Mesothelial cell of epicardium (in vitro differentiated cells): Measurements from ENCODE around the gene DICER1. TPM values are rescaled to one million over a fixed set of nuclear protein-coding genes. Genes with fewer than 3 reads are reported as not detected.

Source experiments
- DNase-seq, 2 experiments: peaks; one replicate each; pipeline ENCODE4 v3.0.0; 2021; ENCODE audit warnings: low spot score in 2 of 2; ENCODE audit not compliant: unreplicated experiment in 2 of 2
- H3K27ac Mint-ChIP-seq: 2 replicates; pipeline ENCODE4 v1.8.0; 2021; ENCODE audit warnings: mixed read lengths
- H3K27me3 Mint-ChIP-seq: 2 replicates; pipeline ENCODE4 v1.8.0; 2021; ENCODE audit warnings: low read depth, mixed read lengths
- H3K36me3 Mint-ChIP-seq: 2 replicates; pipeline ENCODE4 v1.8.0; 2021; ENCODE audit warnings: mixed read lengths
- H3K4me1 Mint-ChIP-seq: 2 replicates; pipeline ENCODE4 v1.8.0; 2021; ENCODE audit warnings: mixed read lengths
- H3K4me3 Mint-ChIP-seq: 2 replicates; pipeline ENCODE4 v1.8.0; 2021; ENCODE audit warnings: mild to moderate bottlenecking, moderate library complexity, mixed read lengths
- H3K9me3 Mint-ChIP-seq: 2 replicates; pipeline ENCODE4 v1.8.0; 2021; ENCODE audit warnings: mixed read lengths
- CTCF ChIP-seq: fragments of 200-600 bp; sonication (generic); IDR thresholded peaks from one replicate; pipeline ENCODE4 v1.5.0; 2021; ENCODE audit warnings: antibody characterized with exemption; ENCODE audit not compliant: unreplicated experiment
- total RNA-seq: library from RNA; stranded (reverse); gene quantifications from 3 replicates; pipeline ENCODE4 v1.2.1, GENCODE V29; 2021

The DICER1 gene
- total RNA-seq, 1 donor from 2014 or later, result 148 TPM

- Mint-ChIP-seq H3K4me1 (peaks cover 21% of the 10 kb centered on the region), H3K9me3 (peaks cover 4% of the 10 kb centered on the region), H3K4me3 (no peak overlapping the region), H3K27ac (no peak overlapping the region), H3K36me3 (no peaks in the 10 kb centered on the region), H3K27me3 (no peaks in the 10 kb centered on the region)
- no peak for DNase-seq
- TF ChIP-seq CTCF, result no peak
Observed at GRCh38 chr14:95061317-95062093, 95.8 kb downstream of the DICER1 start.

- peaks cover 26% of the 10 kb centered on the region for H3K4me1 Mint-ChIP-seq
- no peak overlapping the region for H3K27ac Mint-ChIP-seq
Observed at GRCh38 chr14:95059126-95059525, 98.2 kb downstream of the DICER1 start.

GRCh38 chr14:95058491-95058890, 98.8 kb downstream of the DICER1 start:
- Mint-ChIP-seq H3K36me3 (no peaks in the 10 kb centered on the region), H3K9me3 (peaks cover 4% of the 10 kb centered on the region), H3K4me3 (no peak overlapping the region), H3K27ac (no peak overlapping the region), H3K4me1 (peaks cover 26% of the 10 kb centered on the region), H3K27me3 (no peaks in the 10 kb centered on the region)
- no peak for TF ChIP-seq CTCF
- no peak for DNase-seq

More at GRCh38 chr14:95059126-95059525, 98.2 kb downstream of the DICER1 start:
- DNase-seq, result no peak
- H3K4me3 Mint-ChIP-seq, result no peak overlapping the region
- no peak for TF ChIP-seq CTCF
- no peaks in the 10 kb centered on the region for H3K27me3 Mint-ChIP-seq
- no peaks in the 10 kb centered on the region for H3K36me3 Mint-ChIP-seq
- H3K9me3 Mint-ChIP-seq, result peaks cover 4% of the 10 kb centered on the region

- Mint-ChIP-seq H3K27me3 (no peaks in the 10 kb centered on the region), H3K4me3 (no peak overlapping the region), H3K36me3 (no peaks in the 10 kb centered on the region), H3K27ac (no peak overlapping the region), H3K9me3 (no peaks in the 10 kb centered on the region), H3K4me1 (peaks cover 22% of the 10 kb centered on the region)
- DNase-seq, result no peak
- TF ChIP-seq CTCF, result no peak
Observed at GRCh38 chr14:95057851-95058250, 99.5 kb downstream of the DICER1 start.

GRCh38 chr14:95057147-95057546, 100.2 kb downstream of the DICER1 start:
- TF ChIP-seq CTCF, result no peak
- Mint-ChIP-seq H3K27me3 (no peaks in the 10 kb centered on the region), H3K27ac (no peak overlapping the region), H3K36me3 (no peaks in the 10 kb centered on the region), H3K4me3 (no peak overlapping the region), H3K9me3 (no peaks in the 10 kb centered on the region), H3K4me1 (peaks cover 22% of the 10 kb centered on the region)
- no peak for DNase-seq
